Heart right ventricle (tissue), 16 donors: ENCODE results near the gene USP32. TPM values are rescaled to one million over a fixed set of nuclear protein-coding genes. Genes with fewer than 3 reads are reported as not detected.

Source experiments
- ATAC-seq, 8 donors: fragments of 200-7000 bp; cut with Tn5 transposase; one replicate each; pipeline ENCODE4 v1.9.1; 2020; ENCODE audit warnings: mild to moderate bottlenecking in 8 of 8, moderate library complexity in 8 of 8, moderate number of reproducible peaks in 1 of 8
- DNase-seq, 2 donors: peaks; one replicate each; pipeline ENCODE4 v3.0.0-alpha.2; 2020
- H3K27ac ChIP-seq, 10 donors: fragments of 200-600 bp; sonication (generic) in 2 of 10; one replicate each; pipeline versions ENCODE4 v1.5.0 to v1.8.0; 2020 to 2022; ENCODE audit warnings: mild to moderate bottlenecking in 3 of 10
- H3K27me3 ChIP-seq, 7 donors: fragments of 200-600 bp; one replicate each; pipeline ENCODE4 v1.8.0; 2021 to 2022; ENCODE audit warnings: mild to moderate bottlenecking in 2 of 7
- H3K36me3 ChIP-seq, 9 donors: fragments of 200-600 bp; sonication (generic) in 1 of 9; one replicate each; pipeline versions ENCODE4 v1.5.0 to v1.8.0; 2020 to 2022; ENCODE audit warnings: mild to moderate bottlenecking in 2 of 9
- H3K4me1 ChIP-seq, 9 donors: fragments of 200-600 bp; sonication (generic) in 1 of 9; one replicate each; pipeline versions ENCODE4 v1.5.0 to v1.8.0; 2020 to 2022; ENCODE audit warnings: mild to moderate bottlenecking in 4 of 9
- H3K4me3 ChIP-seq, 10 donors: fragments of 200-600 bp; sonication (generic) in 2 of 10; one replicate each; pipeline versions ENCODE4 v1.5.0 to v1.8.0; 2020 to 2022; ENCODE audit warnings: mild to moderate bottlenecking in 7 of 10, moderate library complexity in 2 of 10
- H3K9me3 ChIP-seq, 11 donors: fragments of 200-600 bp in 10 of 11; sonication (generic) in 2 of 11; one replicate each; pipeline versions ENCODE4 v1.5.0 to v1.8.0; 2013 to 2022; ENCODE audit warnings: mild to moderate bottlenecking in 2 of 11, control low read depth in 1 of 11, moderate library complexity in 1 of 11
- WGBS, 2 donors: extraction: QIAGEN DNeasy Blood & Tissue Kit; methylation state at CpG; one replicate each; pipeline ENCODE4 v1.1.7; 2013; ENCODE audit warnings: inconsistent platforms in 1 of 2; 5-methylcytosine and 5-hydroxymethylcytosine counted together
- intact Hi-C, 10 donors: fragments of 100-400 bp; cut with DNase I; formaldehyde crosslinking; loops; one replicate each; pipeline versions ENCODE4 v1.11.1 to v1.14.2; 2022
- polyA plus RNA-seq, 2 donors: library from polyadenylated mRNA; stranded (reverse); fragments of 200-250 nt; gene quantifications; one replicate each; pipeline ENCODE4 v1.2.3, GENCODE V29; 2013
- total RNA-seq, 10 donors: library from RNA; stranded (reverse); fragmentation: NEBNext Ultra II Directional in 3 of 10; extraction: Animal tissue kit (Norgen Biotek cat#: 25700) in 3 of 10; gene quantifications; one replicate each; pipeline versions ENCODE4 v1.2.1 to v1.2.4, GENCODE V29; 2021 to 2023
- TF ChIP-seq, protein P1 (sequence below), 9 donors: fragments of 200-600 bp; sonication (generic) in 2 of 9; IDR thresholded peaks; one replicate each; pipeline versions ENCODE4 v1.5.0 to v1.8.0; 2021 to 2022; ENCODE audit warnings: antibody characterized with exemption in 9 of 9, mild to moderate bottlenecking in 5 of 9, moderate library complexity in 1 of 9
- donor health status: Arrhythmogenic right ventricular cardiomyopathy.
- donor health status: ischemic (EF 13 %, LVEDD 7.1; RV severe dilation, severe dysfunction).
- donor health status: healthy with polysubstance abuse.
- donor health status: DM: no; HTN: yes; CAD: no.
- donor health status: DM: no; HTN: no; CAD: no.
- donor health status: ischemic (EF 25% LVEDD 6.9; RV normal size, moderate dysfunction).
- donor health status: ischemic (EF 25% LVEDD 5.7; RV mildly dilated, moderate dysfunction).
- donor health status: healthy.
- donor health status: DM: yes; HTN: yes; CAD: no.
- donor health status: Ischemic cardiomyopathy.
- donor health status: ischemic (EF 35%, LVEDD 5.7; RV mildly dilated, moderate dysfunction).
- donor health status: nonischemic (EF 11% LVEDD 7.7; RV severe dilation, severe dysfunction).
- donor health status: DM: yes; HTN: yes; CAD: no.
- donor health status: PGD.
- donor health status: ischemic (EF 29% LVEDD 5.4; RV normal size, mild dysfunction).
- donor health status: nonischemic (EF 23%, LVEDD 6.1; RV moderate dilation, normal function).

Gene USP32
- total and polyA plus RNA-seq, 12 donors = 13.3 to 38.6 (median 29.3) TPM

DNA sequence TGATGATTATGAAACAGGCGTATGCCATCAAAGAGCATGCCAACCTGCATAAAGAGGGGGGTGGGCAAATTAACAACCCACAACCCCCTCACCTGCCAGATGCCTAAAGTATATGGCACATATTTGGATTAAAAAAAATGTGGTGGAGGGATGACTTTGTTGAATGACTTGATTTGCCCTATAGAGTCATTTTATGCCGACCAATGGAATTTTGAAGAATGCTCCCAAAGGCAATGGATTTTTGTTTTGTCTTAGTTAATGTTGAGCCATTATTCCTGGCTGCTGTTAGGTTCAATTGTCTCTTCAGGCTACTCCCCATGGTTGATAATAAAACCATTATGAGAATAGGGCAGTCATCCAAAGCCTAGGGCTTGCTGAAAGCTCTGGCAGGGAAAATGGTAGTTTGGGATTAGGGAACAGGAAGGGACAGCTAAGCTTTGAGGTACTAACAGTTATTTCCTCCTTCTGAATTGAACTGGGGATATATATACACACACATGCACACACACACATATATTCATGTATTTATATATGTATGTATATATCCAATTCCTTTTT is 24.5 kb upstream of the USP32 start:
- 70 to 89% methylated on average over 2 of the region's 2 CpGs for WGBS, 2 donors
- no peak overlapping the region for H3K4me3 ChIP-seq
- TF ChIP-seq, protein P1, sequence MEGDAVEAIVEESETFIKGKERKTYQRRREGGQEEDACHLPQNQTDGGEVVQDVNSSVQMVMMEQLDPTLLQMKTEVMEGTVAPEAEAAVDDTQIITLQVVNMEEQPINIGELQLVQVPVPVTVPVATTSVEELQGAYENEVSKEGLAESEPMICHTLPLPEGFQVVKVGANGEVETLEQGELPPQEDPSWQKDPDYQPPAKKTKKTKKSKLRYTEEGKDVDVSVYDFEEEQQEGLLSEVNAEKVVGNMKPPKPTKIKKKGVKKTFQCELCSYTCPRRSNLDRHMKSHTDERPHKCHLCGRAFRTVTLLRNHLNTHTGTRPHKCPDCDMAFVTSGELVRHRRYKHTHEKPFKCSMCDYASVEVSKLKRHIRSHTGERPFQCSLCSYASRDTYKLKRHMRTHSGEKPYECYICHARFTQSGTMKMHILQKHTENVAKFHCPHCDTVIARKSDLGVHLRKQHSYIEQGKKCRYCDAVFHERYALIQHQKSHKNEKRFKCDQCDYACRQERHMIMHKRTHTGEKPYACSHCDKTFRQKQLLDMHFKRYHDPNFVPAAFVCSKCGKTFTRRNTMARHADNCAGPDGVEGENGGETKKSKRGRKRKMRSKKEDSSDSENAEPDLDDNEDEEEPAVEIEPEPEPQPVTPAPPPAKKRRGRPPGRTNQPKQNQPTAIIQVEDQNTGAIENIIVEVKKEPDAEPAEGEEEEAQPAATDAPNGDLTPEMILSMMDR (IDR thresholded peaks at IDR 0.05) = no peak
- intact Hi-C loops = no loop called here
- peak in 3 of 8 donors; percentile 30 to 73 (median 71) for ATAC-seq
- H3K36me3 ChIP-seq = no peaks in the 10 kb centered on the region
- H3K27ac ChIP-seq = no peak overlapping the region
- no peak for DNase-seq
- peaks cover 0 to 20% (median 10%) of the 10 kb centered on the region in 9 donors for H3K4me1 ChIP-seq
- no peaks in the 10 kb centered on the region for H3K27me3 ChIP-seq
- no peaks in the 10 kb centered on the region for H3K9me3 ChIP-seq

DNA sequence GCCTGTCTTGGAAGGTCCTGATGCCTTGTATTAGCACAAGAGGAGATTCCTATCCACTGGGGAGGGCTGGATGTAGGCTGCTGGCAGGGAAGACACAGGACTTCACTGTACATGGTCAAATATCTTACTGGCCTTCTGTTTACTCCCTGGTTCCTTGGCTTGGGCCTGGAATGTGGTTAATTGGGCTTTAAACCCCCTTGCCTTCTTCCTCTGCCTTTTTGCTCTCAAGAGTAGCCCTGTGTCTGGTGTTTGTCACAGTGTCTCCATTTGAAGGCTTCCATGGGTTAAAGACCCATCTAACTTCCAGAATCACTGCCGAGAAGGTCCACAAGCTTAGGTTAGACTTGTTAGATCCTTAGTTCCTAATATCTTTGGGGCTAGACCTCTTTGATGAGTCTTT is 23.2 kb upstream of the USP32 start:
- TF ChIP-seq, protein P1 (IDR thresholded peaks at IDR 0.05) = no peak
- DNase-seq (no peak), ATAC-seq (no peak)
- H3K36me3 ChIP-seq = no peaks in the 10 kb centered on the region
- intact Hi-C loops = no loop called here
- H3K27me3 ChIP-seq = no peaks in the 10 kb centered on the region
- peaks cover 0 to 10% (median 0%) of the 10 kb centered on the region in 9 donors for H3K4me1 ChIP-seq
- 90 to 96% methylated on average over 1 of the region's 1 CpG for WGBS, 2 donors
- H3K9me3 ChIP-seq = no peaks in the 10 kb centered on the region
- H3K27ac ChIP-seq = no peak overlapping the region
- H3K4me3 ChIP-seq = no peak overlapping the region

DNA sequence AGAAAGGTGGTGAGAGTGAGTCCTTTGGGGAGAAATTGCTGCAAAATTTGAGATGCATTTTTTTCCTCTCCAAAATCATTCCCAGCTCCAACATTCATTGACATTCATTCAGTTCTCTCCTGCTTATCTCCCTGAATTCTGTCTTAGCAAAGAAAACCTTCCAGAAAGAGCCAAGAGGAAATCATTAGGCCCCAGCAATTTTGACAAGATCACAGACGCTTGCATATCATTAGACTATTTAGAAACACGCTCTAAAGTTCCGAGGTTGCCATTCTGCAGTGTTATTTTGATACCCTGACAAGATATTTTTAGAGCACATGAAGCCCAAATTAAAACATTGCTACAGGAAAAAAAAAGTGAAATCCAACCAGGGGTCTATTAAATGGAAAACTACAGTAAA is 20.8 kb upstream of the USP32 start:
- Histone ChIP-seq H3K27me3 (peaks cover 0 to 3% (median 0%) of the 10 kb centered on the region in 7 donors), H3K9me3 (no peaks in the 10 kb centered on the region), H3K4me1 (peaks cover 0 to 10% (median 0%) of the 10 kb centered on the region in 9 donors), H3K27ac (no peak overlapping the region), H3K36me3 (no peaks in the 10 kb centered on the region), H3K4me3 (no peak overlapping the region)
- intact Hi-C loops = no loop called here
- TF ChIP-seq, protein P1 (IDR thresholded peaks at IDR 0.05) = no peak
- ATAC-seq (no peak), DNase-seq (no peak)
- 25 to 37% methylated on average over 3 of the region's 3 CpGs for WGBS, 2 donors

DNA sequence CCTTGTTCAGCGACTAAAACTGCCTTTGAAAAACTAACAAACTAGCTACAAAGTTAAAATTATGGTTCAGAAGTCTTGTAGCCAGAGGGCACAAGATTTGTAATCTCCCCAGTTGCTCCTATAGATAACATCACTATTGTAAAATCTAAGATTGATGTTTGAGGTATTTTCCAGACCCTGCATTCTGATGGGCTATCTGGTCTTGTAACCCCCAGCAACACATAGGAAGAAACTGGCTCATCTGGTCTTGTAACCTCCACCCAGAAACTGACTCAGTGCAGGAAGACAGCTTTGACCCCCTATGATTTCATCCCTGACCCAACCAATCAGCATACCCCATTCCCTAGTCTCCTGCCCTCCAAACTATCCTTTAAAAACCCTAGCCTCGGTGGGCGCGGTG is 18.1 kb upstream of the USP32 start:
- H3K27ac ChIP-seq = no peak overlapping the region
- H3K9me3 ChIP-seq = no peaks in the 10 kb centered on the region
- peaks cover 0 to 3% (median 0%) of the 10 kb centered on the region in 7 donors for H3K27me3 ChIP-seq
- ATAC-seq (no peak), DNase-seq (no peak)
- intact Hi-C loops = no loop called here
- no peaks in the 10 kb centered on the region for H3K36me3 ChIP-seq
- TF ChIP-seq, protein P1 (IDR thresholded peaks at IDR 0.05) = no peak
- H3K4me1 ChIP-seq = peaks cover 0 to 3% (median 0%) of the 10 kb centered on the region in 9 donors
- WGBS, 2 donors = 96% methylated on average over 4 of the region's 4 CpGs
- H3K4me3 ChIP-seq = no peak overlapping the region
